Activated gamma-delta T cell (primary cell): ENCODE measurements around the gene NPTX1.

ENCODE experiments used
- DNase-seq: peaks from one replicate; lab custom pipeline; 2025; lab: John Stamatoyannopoulos, UW

Gene NPTX1

GRCh38 chr17:80443916-80444643 lies 32.3 kb downstream of the NPTX1 start:
- DNase-seq, result no peak

- no peak for DNase-seq
Measured at GRCh38 chr17:80443498-80443897, 32.9 kb downstream of the NPTX1 start.

GRCh38 chr17:80442764-80443163 lies 33.6 kb downstream of the NPTX1 start:
- DNase-seq, result no peak

- no peak for DNase-seq
Measured at GRCh38 chr17:80442323-80442659, 34.1 kb downstream of the NPTX1 start.

GRCh38 chr17:80441598-80442322 lies 34.6 kb downstream of the NPTX1 start:
- DNase-seq, result no peak

- DNase-seq, result no peak
Measured at GRCh38 chr17:80441133-80441578, 35.3 kb downstream of the NPTX1 start.

GRCh38 chr17:80439499-80439898 lies 36.9 kb downstream of the NPTX1 start:
- DNase-seq, result no peak

- no peak for DNase-seq
Measured at GRCh38 chr17:80438806-80439205, 37.6 kb downstream of the NPTX1 start.

- DNase-seq, result no peak
Measured at GRCh38 chr17:80437532-80437931, 38.9 kb downstream of the NPTX1 start.

GRCh38 chr17:80433916-80434666 lies 42.3 kb downstream of the NPTX1 start:
- DNase-seq, result no peak

- DNase-seq, result no peak
Measured at GRCh38 chr17:80432961-80433550, 43.4 kb downstream of the NPTX1 start.

GRCh38 chr17:80432350-80432955 lies 44.0 kb downstream of the NPTX1 start:
- no peak for DNase-seq

GRCh38 chr17:80431246-80432195 lies 44.9 kb downstream of the NPTX1 start:
- DNase-seq, result no peak

GRCh38 chr17:80430446-80431245 lies 45.8 kb downstream of the NPTX1 start:
- DNase-seq, result no peak

- no peak for DNase-seq
Measured at GRCh38 chr17:80429356-80430275, 46.8 kb downstream of the NPTX1 start.

- DNase-seq, result no peak
Measured at GRCh38 chr17:80428796-80429195, 47.6 kb downstream of the NPTX1 start.

GRCh38 chr17:80428363-80428762 lies 48.0 kb downstream of the NPTX1 start:
- DNase-seq, result no peak

GRCh38 chr17:80427366-80428282 lies 48.8 kb downstream of the NPTX1 start:
- no peak for DNase-seq
